ENCODE results near the gene SFXN1.
"Not testable (repeated sequence)": the region's sequence is repeated elsewhere in the genome, so short reads cannot be mapped to it uniquely, and the experiment has no call there.

The SFXN1 gene, protein sequence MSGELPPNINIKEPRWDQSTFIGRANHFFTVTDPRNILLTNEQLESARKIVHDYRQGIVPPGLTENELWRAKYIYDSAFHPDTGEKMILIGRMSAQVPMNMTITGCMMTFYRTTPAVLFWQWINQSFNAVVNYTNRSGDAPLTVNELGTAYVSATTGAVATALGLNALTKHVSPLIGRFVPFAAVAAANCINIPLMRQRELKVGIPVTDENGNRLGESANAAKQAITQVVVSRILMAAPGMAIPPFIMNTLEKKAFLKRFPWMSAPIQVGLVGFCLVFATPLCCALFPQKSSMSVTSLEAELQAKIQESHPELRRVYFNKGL

DNA sequence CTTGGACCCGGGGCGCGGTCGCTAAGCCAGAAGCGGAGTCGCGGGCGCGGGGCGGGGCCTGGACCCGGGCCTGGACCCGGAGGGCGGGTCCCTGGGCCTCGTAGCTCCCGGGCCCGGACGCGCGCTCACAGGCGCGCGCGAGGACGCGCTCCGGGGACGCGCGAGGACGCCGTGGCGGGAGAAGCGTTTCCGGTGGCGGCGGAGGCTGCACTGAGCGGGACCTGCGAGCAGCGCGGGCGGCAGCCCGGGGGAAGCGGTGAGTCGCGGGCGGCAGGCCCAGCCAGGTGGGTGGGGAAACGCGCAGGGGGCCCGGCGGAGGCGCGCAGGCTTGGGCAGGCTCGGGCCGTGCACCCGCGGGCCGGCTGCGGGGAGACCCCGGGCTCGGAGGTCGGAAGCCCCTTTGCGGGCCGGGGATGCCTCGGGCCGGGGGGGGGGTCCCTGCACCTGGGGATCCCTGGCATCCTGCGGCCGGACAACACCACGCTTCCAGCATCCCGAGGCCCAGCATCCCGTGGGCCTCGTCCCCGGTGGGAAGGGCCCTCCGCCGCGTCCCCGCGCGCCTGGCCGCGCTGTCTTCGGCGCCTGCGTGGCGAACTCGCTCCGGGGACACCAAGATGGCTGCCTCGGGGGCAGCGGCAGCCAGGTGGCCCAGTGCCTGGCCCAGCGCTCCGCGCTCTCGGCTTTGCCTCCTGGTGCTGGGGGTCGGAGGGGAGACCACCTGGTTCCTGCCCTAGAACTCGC lies at the start of gene SFXN1:
Gene SFXN1, plus strand, starts transcription at position 177 of the 741 bp plus-strand sequence. CDS start 13,544 bp downstream, outside the sequence.
- peak; percentile 61 to 77 for DNase-seq (ENCODE audit: low read depth in 2 of 2)

DNA sequence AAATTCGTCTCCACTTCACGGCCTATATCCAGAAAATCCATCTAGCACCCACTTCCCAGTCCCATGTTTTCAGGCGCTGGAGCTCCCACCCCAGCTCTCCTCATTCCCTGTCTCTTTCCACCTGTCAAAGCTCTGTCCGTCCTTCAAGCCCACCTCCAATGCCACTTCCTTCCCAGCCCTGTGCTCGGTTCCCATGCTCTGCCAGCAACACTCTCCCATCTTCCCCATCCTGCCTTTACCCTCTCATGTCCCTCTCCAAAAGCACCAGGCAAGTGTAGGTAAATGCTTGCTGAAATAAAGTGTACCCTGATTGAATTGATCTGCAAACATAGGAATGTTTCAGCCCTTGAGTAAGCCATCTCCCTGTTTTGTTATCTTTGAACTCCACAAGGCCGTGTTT lies 43.6 kb upstream of the SFXN1 start:
- DNase-seq (ENCODE audit: low read depth in 2 of 2), result no peak

DNA sequence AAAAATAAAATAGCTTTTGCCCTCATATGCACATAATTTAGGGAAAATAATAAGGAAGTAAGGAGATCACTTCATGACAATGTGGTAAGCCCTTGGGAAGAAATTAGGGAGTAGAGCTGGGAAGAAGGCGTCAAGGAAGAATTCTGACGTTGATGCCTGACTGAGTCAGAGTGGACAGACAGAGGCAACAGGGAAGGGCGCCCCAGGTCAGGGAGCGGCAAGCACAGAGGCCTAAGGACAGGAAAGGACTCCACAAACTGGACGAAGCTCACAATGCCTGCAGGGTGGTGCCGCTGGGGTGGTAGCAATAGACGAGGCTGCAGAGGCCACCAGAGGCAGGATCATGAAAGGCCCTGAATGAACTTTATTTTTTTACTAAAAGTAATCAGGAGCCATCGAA lies 42.0 kb upstream of the SFXN1 start:
- DNase-seq (ENCODE audit: low read depth in 2 of 2), result no peak

DNA sequence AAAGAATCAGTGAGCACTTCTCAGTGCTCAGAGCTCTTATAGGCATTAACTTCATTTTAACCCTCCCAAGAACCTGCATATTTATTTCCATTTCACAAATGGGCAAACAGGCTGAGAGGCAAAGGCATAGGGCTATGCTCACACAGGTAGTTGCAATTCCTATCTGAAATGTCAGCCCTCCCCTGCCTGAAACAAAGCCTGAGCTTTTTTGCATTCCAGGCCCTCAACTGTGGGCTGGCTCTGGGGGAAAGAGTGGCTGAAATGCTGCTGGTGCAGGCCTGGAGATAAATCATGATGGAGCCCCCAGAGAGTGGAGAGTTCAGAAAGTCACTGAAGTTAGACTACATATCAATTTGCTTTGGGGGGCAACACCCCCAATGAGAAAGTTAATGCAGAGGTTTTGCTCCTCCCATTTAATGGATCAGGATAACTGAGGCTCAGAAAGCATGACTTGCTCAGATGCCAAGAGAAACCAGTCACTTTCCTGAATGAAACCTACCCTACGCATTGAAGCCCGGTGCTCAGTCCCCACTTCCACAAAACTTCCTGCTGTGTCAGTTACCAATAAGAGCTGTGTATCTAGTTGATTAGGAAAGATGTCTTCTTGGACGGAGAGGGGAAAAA lies 40.0 kb upstream of the SFXN1 start:
- DNase-seq (ENCODE audit: low read depth in 2 of 2), result no peak

DNA sequence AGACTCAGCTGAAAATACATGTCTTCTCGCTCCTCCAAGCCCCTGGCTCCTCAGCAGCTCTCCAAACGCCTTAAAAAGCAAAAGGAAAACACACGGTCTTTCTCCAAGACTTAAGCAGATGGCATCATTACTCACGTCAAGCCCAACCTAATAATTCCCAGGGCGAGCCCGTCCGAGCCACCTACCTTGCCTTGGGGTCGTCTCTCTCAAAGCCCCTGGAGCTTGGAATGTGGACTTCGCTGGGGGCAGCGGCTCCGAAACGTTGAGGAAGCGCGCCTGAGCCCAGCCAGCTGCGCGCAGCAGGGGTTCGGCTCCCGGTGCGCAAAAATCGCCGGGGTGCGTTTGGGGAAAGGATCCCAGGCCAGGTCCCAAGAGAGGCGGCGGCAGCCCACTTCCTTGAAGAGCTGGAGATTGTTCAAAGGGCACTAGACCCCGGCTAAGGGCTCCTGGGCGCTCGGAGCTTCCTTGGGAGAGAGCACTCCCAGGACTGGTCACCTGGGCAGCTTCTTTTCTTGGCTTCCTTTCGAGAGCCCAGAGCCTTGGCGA lies 34.8 kb upstream of the SFXN1 start:
- DNase-seq (ENCODE audit: low read depth in 2 of 2), result no peak

DNA sequence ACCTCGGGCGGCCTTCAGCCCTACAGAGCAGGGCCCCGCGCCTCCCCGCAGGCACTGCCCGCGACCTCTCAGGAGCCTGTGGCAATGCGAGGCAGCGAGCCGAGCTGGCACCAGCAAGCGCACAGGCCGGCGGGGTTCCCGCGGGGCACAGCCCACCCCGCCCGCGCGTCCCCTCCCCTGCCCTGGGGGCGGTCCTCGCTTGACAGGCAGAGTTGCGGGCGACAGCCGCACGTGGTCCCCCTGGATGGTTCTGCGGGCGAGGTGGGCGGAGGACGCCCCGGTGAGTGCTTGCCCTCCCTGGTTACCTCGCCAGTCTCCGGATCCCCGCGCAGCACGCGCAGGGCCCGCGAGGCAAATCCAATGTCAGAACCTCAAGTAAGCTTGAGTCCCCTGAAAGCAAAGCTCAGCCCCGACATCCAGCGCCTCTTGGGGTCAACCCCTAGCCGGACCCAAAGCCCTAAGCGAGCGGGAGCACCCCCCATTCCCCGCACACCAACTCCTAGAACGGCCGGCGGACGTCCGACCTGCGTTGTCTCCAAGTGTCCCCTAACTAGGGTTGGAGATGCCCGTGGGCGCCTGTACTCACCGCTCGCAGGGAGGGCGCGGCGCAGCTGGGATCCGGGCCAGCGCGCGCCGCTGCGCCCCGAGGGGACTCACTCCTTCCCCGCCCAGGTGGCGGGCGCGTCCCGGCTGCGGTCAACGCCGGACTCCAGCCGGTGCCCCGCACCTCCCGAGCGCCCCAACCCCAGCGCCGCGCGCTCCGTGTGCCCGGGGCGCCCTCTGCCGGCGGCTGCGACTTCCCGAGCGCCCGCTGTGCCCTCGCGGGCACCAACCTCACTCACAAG lies 34.1 kb upstream of the SFXN1 start, which contains the start of gene DRD1:
Gene DRD1, minus strand, starts transcription at position 123 of the 845 bp plus-strand sequence. CDS start 1,083 bp downstream, outside the sequence.
- DNase-seq (ENCODE audit: low read depth in 2 of 2), result peak; percentile 3 to 42

DNA sequence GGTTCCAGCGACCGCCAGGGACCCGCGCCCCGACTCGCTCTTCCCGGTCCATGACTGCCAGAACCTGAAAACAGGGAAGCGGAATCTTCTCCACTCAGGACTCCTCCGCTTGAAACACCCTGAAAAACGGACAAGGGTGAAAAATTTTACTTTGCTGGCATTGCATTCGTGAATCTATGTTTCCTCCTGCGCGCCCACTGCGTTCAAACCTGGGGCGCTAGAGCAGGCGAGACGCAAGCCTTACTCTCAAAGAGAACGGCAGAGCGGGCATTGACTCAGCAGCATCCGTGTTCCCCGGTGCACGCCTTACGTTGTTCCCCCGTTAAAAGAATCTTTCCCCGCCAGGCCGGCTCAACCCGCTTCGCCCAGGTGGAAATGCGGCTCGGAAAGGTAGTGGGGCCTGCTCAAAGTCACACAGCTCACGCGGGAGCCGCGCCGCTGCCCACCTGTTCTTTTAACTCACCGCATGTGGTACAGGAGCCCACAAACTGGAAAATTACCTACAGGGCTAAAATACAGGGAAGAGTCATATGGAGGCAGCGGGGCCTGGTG lies 33.4 kb upstream of the SFXN1 start:
- DNase-seq (ENCODE audit: low read depth in 2 of 2), result no peak

DNA sequence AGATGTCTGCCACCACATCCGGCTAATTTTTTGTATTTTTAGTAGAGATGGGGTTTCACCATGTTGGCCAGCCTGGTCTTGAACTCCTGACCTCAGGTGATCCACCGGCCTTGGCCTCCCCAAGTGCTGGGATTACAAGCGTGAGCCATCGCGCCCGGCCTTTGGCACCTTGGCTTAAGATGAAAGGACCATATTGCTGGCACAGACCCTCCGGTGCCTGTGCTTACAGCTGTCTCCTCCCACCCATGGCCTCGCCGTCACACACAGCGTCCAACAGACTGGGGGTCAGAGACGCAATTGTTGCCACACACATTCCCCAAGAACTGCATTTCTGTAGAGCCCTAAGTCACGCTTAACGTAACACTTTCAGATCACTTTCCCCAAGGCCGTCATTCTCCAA lies 32.0 kb upstream of the SFXN1 start:
- not testable (repeated sequence) for DNase-seq (ENCODE audit: low read depth in 2 of 2)

DNA sequence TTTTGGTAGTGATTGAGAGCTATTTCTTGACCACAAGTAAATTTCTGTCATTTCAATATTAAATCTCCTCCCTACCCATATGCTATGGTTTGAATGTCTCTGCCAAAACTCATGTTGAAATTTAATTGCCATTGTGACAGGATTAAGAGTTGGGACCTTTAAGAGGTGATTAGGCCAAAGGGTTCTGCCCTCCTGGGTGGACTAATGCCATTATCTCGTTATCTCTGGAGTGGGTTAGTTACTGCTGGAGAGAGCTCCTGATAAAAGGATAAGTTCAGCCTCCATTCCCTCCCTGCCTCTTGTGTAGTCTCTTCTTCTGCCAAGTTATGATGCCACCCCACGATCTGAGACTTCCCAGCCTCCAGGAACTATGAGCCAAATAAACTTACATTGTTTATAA lies 30.8 kb upstream of the SFXN1 start:
- no peak for DNase-seq (ENCODE audit: low read depth in 2 of 2)

DNA sequence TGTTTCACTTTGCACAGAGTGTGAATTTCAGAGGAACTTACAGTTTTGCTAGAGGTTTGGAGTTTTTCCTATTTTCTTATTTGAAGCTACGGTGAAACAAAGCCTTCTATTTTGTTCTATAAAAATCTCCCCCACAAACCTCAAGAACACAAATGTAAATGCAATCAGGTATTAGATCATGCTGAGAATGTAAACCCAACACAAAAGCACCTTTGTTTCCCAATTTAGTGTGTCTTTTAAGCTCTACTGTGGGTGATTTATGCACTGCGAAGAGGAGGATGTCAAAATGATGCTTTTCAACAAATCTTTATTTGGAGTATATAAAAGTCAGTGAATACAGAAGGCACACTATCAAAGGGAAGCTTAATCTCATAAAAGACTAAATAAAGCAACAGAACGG lies 30.1 kb upstream of the SFXN1 start:
- no peak for DNase-seq (ENCODE audit: low read depth in 2 of 2)

DNA sequence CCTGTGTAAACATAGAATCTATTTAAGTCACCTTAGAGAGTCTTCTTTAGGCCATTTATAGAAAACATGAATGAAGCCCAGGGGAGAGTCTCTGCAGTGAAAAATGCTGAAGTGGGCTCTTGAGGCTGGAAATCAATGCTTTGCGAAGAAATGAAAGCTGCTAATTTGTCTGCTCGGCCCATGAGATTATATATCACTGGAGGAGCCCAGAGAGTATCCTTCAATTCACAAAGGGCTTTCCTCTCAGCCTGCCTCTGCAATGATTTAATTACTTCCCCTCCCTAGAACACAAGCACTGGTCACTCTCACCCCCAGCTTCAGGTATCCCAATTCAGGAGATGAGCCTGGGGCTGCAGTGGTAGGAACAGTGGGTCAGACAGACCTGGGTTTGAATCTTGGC lies 26.2 kb upstream of the SFXN1 start:
- no peak for DNase-seq (ENCODE audit: low read depth in 2 of 2)

DNA sequence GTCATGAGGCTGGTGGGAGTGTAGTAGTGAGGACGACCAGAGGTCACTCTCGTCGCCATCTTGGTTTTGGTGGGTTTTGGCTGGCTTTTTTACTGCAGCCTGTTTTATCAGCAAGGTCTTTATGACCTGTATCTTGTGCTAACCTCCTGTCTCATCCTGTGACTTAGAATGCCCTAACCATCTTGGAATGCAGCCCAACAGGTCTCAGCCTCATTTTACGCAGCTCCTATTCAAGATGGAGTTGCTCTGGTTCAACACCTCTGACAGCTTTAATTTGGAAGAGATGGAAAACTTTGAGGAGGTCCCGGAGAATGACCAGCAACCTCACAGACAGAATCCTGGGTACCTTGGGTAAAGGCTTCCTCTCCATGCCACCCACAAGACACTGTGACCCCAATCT lies 24.0 kb upstream of the SFXN1 start:
- DNase-seq (ENCODE audit: low read depth in 2 of 2), result not testable (repeated sequence)

DNA sequence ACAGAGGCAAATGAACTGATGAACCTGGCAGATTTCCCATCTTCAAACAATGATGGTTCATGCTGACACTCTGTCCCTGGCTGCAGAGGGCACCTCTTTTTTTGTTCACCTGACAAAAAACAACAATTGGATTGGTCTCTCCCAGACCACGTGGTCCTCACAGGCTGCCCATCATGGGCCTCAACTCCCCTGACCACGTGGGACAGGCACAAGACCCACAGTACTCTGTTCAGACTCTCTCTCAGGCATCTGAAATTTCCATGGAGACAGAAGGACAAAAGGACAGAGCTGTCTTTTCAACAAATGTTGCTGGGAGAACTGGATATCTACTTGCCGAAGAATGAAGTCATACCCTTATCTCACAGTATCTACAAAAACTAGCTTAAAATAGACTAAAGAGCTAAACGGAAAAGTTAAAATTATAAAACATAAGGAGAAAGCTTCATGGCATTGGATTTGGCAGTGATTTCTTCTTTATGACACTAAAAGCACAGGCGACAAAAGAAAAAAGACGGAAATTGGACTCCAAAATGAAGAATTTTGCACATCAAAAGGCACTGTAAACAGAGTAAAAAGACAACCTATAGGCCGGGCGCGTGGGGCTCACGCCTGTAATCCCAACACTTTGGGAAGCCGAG lies 22.1 kb upstream of the SFXN1 start:
- DNase-seq (ENCODE audit: low read depth in 2 of 2), result no peak

DNA sequence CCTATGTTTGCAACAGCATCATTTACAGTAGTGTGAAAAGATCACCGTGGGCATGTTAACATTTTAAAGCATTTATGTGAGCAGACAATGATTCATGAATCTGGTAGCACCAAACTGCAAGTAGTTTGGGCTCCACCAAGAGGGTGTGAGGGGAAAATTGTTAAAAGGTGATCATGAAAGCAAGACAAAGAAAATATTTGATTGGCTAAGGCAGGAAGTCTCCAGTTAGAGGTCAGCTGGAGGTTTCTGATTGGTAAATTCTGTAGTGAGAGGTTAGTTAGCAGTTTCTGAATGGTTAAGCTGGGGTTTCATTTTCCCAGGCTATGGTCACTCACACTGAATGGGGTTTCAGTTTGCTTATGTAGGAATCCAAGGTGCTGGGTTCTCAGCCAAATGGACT lies 20.9 kb upstream of the SFXN1 start:
- no peak for DNase-seq (ENCODE audit: low read depth in 2 of 2)

DNA sequence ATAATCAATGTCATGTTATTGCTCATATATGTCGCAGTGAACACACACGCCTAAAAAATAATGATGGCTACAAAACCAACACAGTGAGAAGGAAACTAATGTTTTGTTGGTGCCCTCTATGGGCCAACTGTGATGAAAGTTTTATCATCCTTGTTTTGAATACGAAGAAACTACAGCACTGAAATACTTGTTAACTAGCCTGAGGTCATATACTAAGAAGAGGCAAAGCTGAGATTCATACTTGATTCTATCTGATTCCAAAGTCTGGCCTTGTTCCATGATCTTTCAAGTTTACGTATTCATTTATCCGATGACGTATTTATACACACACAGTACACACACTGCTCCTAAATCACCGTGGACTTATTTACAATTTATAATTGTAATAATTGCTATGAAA lies 18.2 kb upstream of the SFXN1 start:
- DNase-seq (ENCODE audit: low read depth in 2 of 2), result no peak

DNA sequence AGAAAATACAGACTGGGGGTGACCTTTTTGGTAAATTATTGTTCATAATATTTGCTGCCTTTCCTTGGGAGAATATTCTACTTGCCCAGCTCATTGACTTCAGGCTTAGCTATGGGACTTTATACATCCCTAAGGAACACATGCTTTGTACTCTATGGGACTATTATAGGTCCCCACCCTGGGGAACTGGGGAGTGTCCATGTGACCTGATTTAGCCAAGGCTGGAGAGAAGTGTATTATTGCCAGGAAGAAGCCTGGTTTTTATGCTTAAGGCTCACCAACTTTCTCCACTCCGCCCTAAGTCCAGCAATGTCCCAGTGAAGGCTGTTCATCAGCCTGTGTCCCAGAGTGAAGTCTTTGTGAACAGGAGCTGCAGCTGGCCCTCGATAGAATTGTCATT lies 17.8 kb upstream of the SFXN1 start:
- DNase-seq (ENCODE audit: low read depth in 2 of 2), result no peak

DNA sequence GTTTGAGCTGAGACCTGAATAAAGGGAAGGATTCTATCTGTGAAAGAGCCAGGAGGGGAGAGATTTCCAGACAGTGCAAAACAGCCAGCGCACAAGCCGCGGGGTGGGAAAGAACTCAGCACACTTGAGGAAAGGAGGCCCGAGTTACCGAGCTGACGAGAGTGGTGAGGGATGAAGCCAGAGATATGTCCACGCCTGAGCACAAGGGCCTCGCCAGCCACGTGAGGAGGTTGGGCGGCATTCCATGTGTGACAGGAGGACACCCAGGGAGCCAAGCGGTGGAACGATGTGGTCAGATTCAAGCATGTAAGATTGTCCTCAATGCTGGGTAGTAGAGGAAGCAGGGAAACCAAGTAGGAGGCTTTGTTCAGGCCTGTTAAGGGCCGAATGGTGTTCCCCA lies 17.0 kb upstream of the SFXN1 start:
- DNase-seq (ENCODE audit: low read depth in 2 of 2), result no peak

DNA sequence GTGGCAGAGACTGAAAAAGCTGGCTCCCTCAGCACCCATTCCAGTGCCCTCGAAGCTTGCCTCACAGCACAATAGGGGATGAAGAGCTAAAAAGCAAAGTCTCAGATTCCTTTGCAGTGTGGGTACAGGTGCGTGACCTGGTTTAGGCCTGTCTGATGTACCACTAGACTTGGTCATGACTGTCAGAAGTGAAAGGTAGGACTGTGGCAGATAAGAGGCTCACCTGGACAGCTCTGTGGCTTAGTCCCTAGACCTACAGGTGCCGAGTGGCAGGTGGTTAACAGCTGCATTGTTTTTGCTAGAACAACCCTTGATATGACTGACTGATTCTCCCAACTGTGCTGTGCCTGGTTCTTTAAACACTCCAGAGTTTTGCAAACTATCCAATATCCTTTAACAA lies 14.7 kb upstream of the SFXN1 start:
- DNase-seq (ENCODE audit: low read depth in 2 of 2), result no peak

DNA sequence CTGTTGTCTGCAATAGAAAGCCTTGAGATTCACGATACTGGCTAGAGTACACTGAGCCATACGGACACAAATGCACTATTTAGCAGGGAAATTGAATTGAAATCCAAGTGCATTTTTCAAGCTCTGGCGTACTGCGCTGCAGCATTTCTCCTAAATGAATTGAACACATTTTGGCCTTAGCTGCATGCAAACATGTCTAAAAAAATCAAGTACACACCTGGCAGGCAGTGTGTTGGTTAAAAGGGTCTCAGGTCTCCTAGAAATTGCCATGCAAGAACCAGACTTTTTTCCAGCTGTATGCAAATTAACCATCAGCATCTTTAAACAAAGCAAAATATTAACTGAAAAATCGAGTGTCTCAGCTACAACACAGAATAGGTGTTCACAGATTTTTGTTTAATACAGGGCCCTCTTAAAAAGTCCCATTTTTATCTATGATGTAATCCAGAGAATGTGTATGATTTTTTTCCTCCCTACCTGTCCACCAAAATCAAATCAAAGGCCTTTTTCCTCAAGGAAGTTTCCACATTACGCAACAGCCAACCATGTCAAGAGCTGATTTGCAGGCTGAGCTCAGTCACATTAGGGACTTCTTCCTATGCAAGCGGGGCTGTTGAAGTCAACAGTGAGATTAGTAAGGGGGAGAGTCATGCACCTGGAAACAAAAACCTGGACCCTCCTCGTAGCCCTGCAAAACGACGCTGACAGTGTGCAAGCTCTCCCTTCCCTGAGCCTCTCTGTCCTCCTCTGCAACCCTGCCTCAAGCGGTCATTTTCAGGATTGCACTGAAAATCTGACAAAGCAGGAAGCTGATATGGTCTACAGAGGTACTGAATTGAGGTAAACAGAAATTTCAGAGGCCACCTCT lies 14.1 kb upstream of the SFXN1 start:
- DNase-seq (ENCODE audit: low read depth in 2 of 2), result peak; percentile 29 to 56

DNA sequence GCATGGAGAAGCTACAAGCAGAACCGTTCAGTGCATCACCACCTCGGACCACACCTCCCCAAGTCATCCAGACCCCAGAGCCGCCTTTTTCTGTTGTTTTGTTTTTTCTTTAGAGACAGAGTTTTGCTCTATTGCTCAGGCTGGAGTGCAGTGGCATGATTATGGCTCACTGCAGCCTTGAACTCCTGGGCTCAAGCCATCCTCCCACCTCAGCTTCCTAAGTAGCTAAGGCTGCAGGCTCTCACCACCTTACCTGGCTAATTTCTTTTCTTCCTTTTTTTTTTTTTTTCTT lies 13.5 kb upstream of the SFXN1 start:
- no peak for DNase-seq (ENCODE audit: low read depth in 2 of 2)
